ENCODE data around the gene SOX11.

Gene SOX11

GRCh38 chr2:5691221-5691984 is 781 bp upstream of the SOX11 start:
- Histone ChIP-seq H3K27ac (ENCODE audit: low read depth, low read length) (peak overlapping the region; percentile 93), H3K4me3 (ENCODE audit: low read length) (peak overlapping the region; percentile 92), H3K36me3 (ENCODE audit: insufficient read depth, low read length) (peaks cover 10% of the 10 kb centered on the region; the same call in 1 of the 2 replicates), H3K9me3 (ENCODE audit: insufficient read depth, low read depth, low read length) (no peaks in the 10 kb centered on the region), H3K27me3 (ENCODE audit: insufficient read depth, low read length) (peaks cover 3% of the 10 kb centered on the region; the same call in 1 of the 2 replicates), H3K4me1 (ENCODE audit: insufficient read depth, low read length) (peaks cover 9% of the 10 kb centered on the region; the same call in 1 of the 2 replicates), H3K9ac (ENCODE audit: low read depth, low read length) (peak overlapping the region; percentile 96)
- WGBS = under 1% methylated on average over 83 of the region's 83 CpGs

- Histone ChIP-seq H3K36me3 (ENCODE audit: insufficient read depth, low read length) (peaks cover 10% of the 10 kb centered on the region; the same call in 1 of the 2 replicates), H3K9me3 (ENCODE audit: insufficient read depth, low read depth, low read length) (no peaks in the 10 kb centered on the region), H3K27ac (ENCODE audit: low read depth, low read length) (peak overlapping the region; percentile 40), H3K9ac (ENCODE audit: low read depth, low read length) (peak overlapping the region; percentile 83), H3K27me3 (ENCODE audit: insufficient read depth, low read length) (peaks cover 3% of the 10 kb centered on the region; the same call in 1 of the 2 replicates), H3K4me1 (ENCODE audit: insufficient read depth, low read length) (peaks cover 12% of the 10 kb centered on the region), H3K4me3 (ENCODE audit: low read length) (peak overlapping the region; percentile 92)
- WGBS = under 1% methylated on average over 68 of the region's 69 CpGs
Measured at GRCh38 chr2:5692561-5693286, 540 bp downstream of the SOX11 start.

- Histone ChIP-seq H3K4me3 (ENCODE audit: low read length) (peak overlapping the region; percentile 92), H3K4me1 (ENCODE audit: insufficient read depth, low read length) (peaks cover 20% of the 10 kb centered on the region)
Measured at GRCh38 chr2:5693287-5694201, 1.4 kb downstream of the SOX11 start.

GRCh38 chr2:5694306-5694705 is 2.1 kb downstream of the SOX11 start:
- Histone ChIP-seq H3K36me3 (ENCODE audit: insufficient read depth, low read length) (peaks cover 10% of the 10 kb centered on the region; the same call in 1 of the 2 replicates), H3K4me3 (ENCODE audit: low read length) (peak overlapping the region; percentile 92), H3K27me3 (ENCODE audit: insufficient read depth, low read length) (peaks cover 3% of the 10 kb centered on the region; the same call in 1 of the 2 replicates), H3K27ac (ENCODE audit: low read depth, low read length) (no peak overlapping the region), H3K4me1 (ENCODE audit: insufficient read depth, low read length) (peaks cover 27% of the 10 kb centered on the region), H3K9ac (ENCODE audit: low read depth, low read length) (peak overlapping the region; percentile 83; the same call in 1 of the 2 replicates), H3K9me3 (ENCODE audit: insufficient read depth, low read depth, low read length) (no peaks in the 10 kb centered on the region)
- WGBS = under 1% methylated on average over 8 of the region's 9 CpGs

More at GRCh38 chr2:5693287-5694201, 1.4 kb downstream of the SOX11 start:
- H3K9ac ChIP-seq (ENCODE audit: low read depth, low read length) = peak overlapping the region; percentile 83
- peak overlapping the region; percentile 22; the same call in 1 of the 2 replicates for H3K27ac ChIP-seq (ENCODE audit: low read depth, low read length)
- no peaks in the 10 kb centered on the region for H3K9me3 ChIP-seq (ENCODE audit: insufficient read depth, low read depth, low read length)
- under 1% methylated on average over 102 of the region's 102 CpGs for WGBS
- peaks cover 3% of the 10 kb centered on the region; the same call in 1 of the 2 replicates for H3K27me3 ChIP-seq (ENCODE audit: insufficient read depth, low read length)
- peaks cover 10% of the 10 kb centered on the region; the same call in 1 of the 2 replicates for H3K36me3 ChIP-seq (ENCODE audit: insufficient read depth, low read length)

GRCh38 chr2:5695654-5696403 is 3.6 kb downstream of the SOX11 start:
- Histone ChIP-seq H3K4me3 (ENCODE audit: low read length) (peak overlapping the region; percentile 92), H3K9ac (ENCODE audit: low read depth, low read length) (peak overlapping the region; percentile 83), H3K4me1 (ENCODE audit: insufficient read depth, low read length) (peaks cover 34% of the 10 kb centered on the region), H3K36me3 (ENCODE audit: insufficient read depth, low read length) (peaks cover 10% of the 10 kb centered on the region; the same call in 1 of the 2 replicates), H3K9me3 (ENCODE audit: insufficient read depth, low read depth, low read length) (no peaks in the 10 kb centered on the region), H3K27me3 (ENCODE audit: insufficient read depth, low read length) (peaks cover 3% of the 10 kb centered on the region; the same call in 1 of the 2 replicates), H3K27ac (ENCODE audit: low read depth, low read length) (peak overlapping the region; percentile 77)
- under 1% methylated on average over 48 of the region's 49 CpGs for WGBS

GRCh38 chr2:5696404-5696944 is 4.3 kb downstream of the SOX11 start:
- H3K9me3 ChIP-seq (ENCODE audit: insufficient read depth, low read depth, low read length) = no peaks in the 10 kb centered on the region
- H3K4me1 ChIP-seq (ENCODE audit: insufficient read depth, low read length) = peaks cover 39% of the 10 kb centered on the region
- peaks cover 3% of the 10 kb centered on the region; the same call in 1 of the 2 replicates for H3K27me3 ChIP-seq (ENCODE audit: insufficient read depth, low read length)
- peak overlapping the region; percentile 77 for H3K27ac ChIP-seq (ENCODE audit: low read depth, low read length)
- under 1% methylated on average over 65 of the region's 65 CpGs for WGBS
- peak overlapping the region; percentile 83 for H3K9ac ChIP-seq (ENCODE audit: low read depth, low read length)
- H3K4me3 ChIP-seq (ENCODE audit: low read length) = peak overlapping the region; percentile 92
- peaks cover 17% of the 10 kb centered on the region; the same call in 1 of the 2 replicates for H3K36me3 ChIP-seq (ENCODE audit: insufficient read depth, low read length)

- Histone ChIP-seq H3K9me3 (ENCODE audit: insufficient read depth, low read depth, low read length) (no peaks in the 10 kb centered on the region), H3K4me1 (ENCODE audit: insufficient read depth, low read length) (peaks cover 39% of the 10 kb centered on the region), H3K36me3 (ENCODE audit: insufficient read depth, low read length) (peaks cover 22% of the 10 kb centered on the region; the same call in 1 of the 2 replicates), H3K4me3 (ENCODE audit: low read length) (peak overlapping the region; percentile 92), H3K27ac (ENCODE audit: low read depth, low read length) (peak overlapping the region; percentile 77), H3K27me3 (ENCODE audit: insufficient read depth, low read length) (peaks cover 3% of the 10 kb centered on the region; the same call in 1 of the 2 replicates), H3K9ac (ENCODE audit: low read depth, low read length) (peak overlapping the region; percentile 83)
- under 1% methylated on average over 43 of the region's 49 CpGs for WGBS
Measured at GRCh38 chr2:5696945-5697521, 4.8 kb downstream of the SOX11 start.

- Histone ChIP-seq H3K27me3 (ENCODE audit: insufficient read depth, low read length) (peaks cover 3% of the 10 kb centered on the region; the same call in 1 of the 2 replicates), H3K4me1 (ENCODE audit: insufficient read depth, low read length) (peaks cover 39% of the 10 kb centered on the region), H3K4me3 (ENCODE audit: low read length) (peak overlapping the region; percentile 92), H3K36me3 (ENCODE audit: insufficient read depth, low read length) (peaks cover 27% of the 10 kb centered on the region; the same call in 1 of the 2 replicates), H3K9ac (ENCODE audit: low read depth, low read length) (peak overlapping the region; percentile 38; the same call in 1 of the 2 replicates), H3K27ac (ENCODE audit: low read depth, low read length) (peak overlapping the region; percentile 77; the same call in 1 of the 2 replicates), H3K9me3 (ENCODE audit: insufficient read depth, low read depth, low read length) (no peaks in the 10 kb centered on the region)
- 16% methylated on average over 8 of the region's 8 CpGs for WGBS
Measured at GRCh38 chr2:5697562-5697961, 5.4 kb downstream of the SOX11 start.

GRCh38 chr2:5698134-5698533 is 6.0 kb downstream of the SOX11 start:
- peaks cover 43% of the 10 kb centered on the region for H3K4me1 ChIP-seq (ENCODE audit: insufficient read depth, low read length)
- no peaks in the 10 kb centered on the region for H3K9me3 ChIP-seq (ENCODE audit: insufficient read depth, low read depth, low read length)
- H3K27me3 ChIP-seq (ENCODE audit: insufficient read depth, low read length) = peaks cover 3% of the 10 kb centered on the region; the same call in 1 of the 2 replicates
- peaks cover 33% of the 10 kb centered on the region; the same call in 1 of the 2 replicates for H3K36me3 ChIP-seq (ENCODE audit: insufficient read depth, low read length)
- H3K9ac ChIP-seq (ENCODE audit: low read depth, low read length) = peak overlapping the region; percentile 38; the same call in 1 of the 2 replicates
- no peak overlapping the region; the same call in 1 of the 2 replicates for H3K27ac ChIP-seq (ENCODE audit: low read depth, low read length)
- peak overlapping the region; percentile 92 for H3K4me3 ChIP-seq (ENCODE audit: low read length)
- WGBS = 60% methylated on average over 4 of the region's 4 CpGs
